Globus pallidus (tissue), 1 donor: Measurements from ENCODE around the gene PXDC1.

Experiments
- DNase-seq: peaks from one replicate; pipeline ENCODE4 v3.0.0-alpha.2; 2015; ENCODE audit warnings: low spot score

Gene PXDC1

GRCh38 chr6:3751077-3751729 lies at the start of gene PXDC1:
TSS of gene PXDC1 (minus strand) at chr6:3751713. CDS start at chr6:3751531, 182 bp downstream.
- DNase-seq, result no peak

- no peak for DNase-seq
Observed at GRCh38 chr6:3800850-3801591, 49.5 kb upstream of the PXDC1 start.

- no peak for DNase-seq
Observed at GRCh38 chr6:3799719-3800118, 48.2 kb upstream of the PXDC1 start.

- no peak for DNase-seq
Observed at GRCh38 chr6:3798055-3798919, 46.8 kb upstream of the PXDC1 start.

GRCh38 chr6:3797231-3798054 lies 45.9 kb upstream of the PXDC1 start:
- DNase-seq, result no peak

GRCh38 chr6:3796719-3797041 lies 45.2 kb upstream of the PXDC1 start:
- no peak for DNase-seq

GRCh38 chr6:3795836-3796718 lies 44.6 kb upstream of the PXDC1 start:
- DNase-seq, result peak; percentile 90

GRCh38 chr6:3794092-3794491 lies 42.6 kb upstream of the PXDC1 start:
- DNase-seq, result no peak

GRCh38 chr6:3793545-3793944 lies 42.0 kb upstream of the PXDC1 start:
- DNase-seq, result no peak

- no peak for DNase-seq
Observed at GRCh38 chr6:3791526-3792203, 40.2 kb upstream of the PXDC1 start.

GRCh38 chr6:3789896-3790558 lies 38.5 kb upstream of the PXDC1 start:
- no peak for DNase-seq

GRCh38 chr6:3789018-3789895 lies 37.7 kb upstream of the PXDC1 start:
- DNase-seq, result no peak

GRCh38 chr6:3788408-3789017 lies 37.0 kb upstream of the PXDC1 start:
- DNase-seq, result no peak

- DNase-seq, result no peak
Observed at GRCh38 chr6:3786141-3786540, 34.6 kb upstream of the PXDC1 start.

- DNase-seq, result no peak
Observed at GRCh38 chr6:3785745-3786098, 34.2 kb upstream of the PXDC1 start.

- no peak for DNase-seq
Observed at GRCh38 chr6:3784885-3785744, 33.6 kb upstream of the PXDC1 start.

- no peak for DNase-seq
Observed at GRCh38 chr6:3784423-3784822, 32.9 kb upstream of the PXDC1 start.
